ENCODE measurements around the gene CCDC47.

Gene CCDC47

GRCh38 chr17:63695889-63696288 lies 77.5 kb downstream of the CCDC47 start:
- TF ChIP-seq EZH2phosphoT487 (conservative IDR thresholded peaks at IDR 0.05; ENCODE audit: low read length): no peak
- TF ChIP-seq CTCF (IDR thresholded peaks at IDR 0.05; ENCODE audit: insufficient read depth, low read length, poor library complexity, severe bottlenecking): no peak
- Histone ChIP-seq H3K4me3 (ENCODE audit: insufficient read depth, low read length, poor library complexity, severe bottlenecking) (no peak overlapping the region), H4K20me1 (ENCODE audit: low read depth, low read length) (no peaks in the 10 kb centered on the region), H3F3A (ENCODE audit: insufficient read depth) (peaks cover 32% of the 10 kb centered on the region), H3K27ac (ENCODE audit: low read depth, low read length) (peak overlapping the region; percentile 98), H3K36me3 (ENCODE audit: low read length) (no peaks in the 10 kb centered on the region; the same call in 1 of the 2 replicates), H2AFZ (ENCODE audit: low read depth, low read length, severe bottlenecking) (no peak overlapping the region), H3K9me2 (replicated peaks; ENCODE audit: insufficient read depth, low read length) (no peaks in the 10 kb centered on the region), H3K9ac (ENCODE audit: low read length) (no peak overlapping the region), H3K79me2 (ENCODE audit: insufficient read depth, low read length) (peaks cover 12% of the 10 kb centered on the region), H3K27me3 (ENCODE audit: low read length) (no peaks in the 10 kb centered on the region), H3K9me3 (ENCODE audit: insufficient read depth, low read length) (no peaks in the 10 kb centered on the region), H3K4me2 (ENCODE audit: low read depth, low read length, poor library complexity, severe bottlenecking) (no peak overlapping the region)
